Natural killer cell (primary cell): ENCODE measurements around the gene ZC2HC1C. TPM values are rescaled to one million over a fixed set of nuclear protein-coding genes. Genes with fewer than 3 reads are reported as not detected.

Source experiments
- ATAC-seq, 3 donors: fragments of 150-1000 bp in 2 of 3; fragments of 200-7000 bp in 1 of 3; cut with Tn5 transposase; 1 replicate in 1 of 3; 2 replicates in 2 of 3; pipeline ENCODE4 v1.10.0; 2021; ENCODE audit warnings: mild to moderate bottlenecking in 2 of 3, moderate library complexity in 2 of 3
- DNase-seq, 2 donors: peaks; one replicate each; pipeline versions ENCODE4 v3.0.0 to v3.0.0-alpha.2; 2013 to 2021; ENCODE audit warnings: mixed read lengths in 1 of 2
- H3K27ac ChIP-seq: one replicate; pipeline ENCODE4 v1.5.1; 2013; ENCODE audit warnings: mild to moderate bottlenecking, low read length
- H3K27me3 ChIP-seq: one replicate; pipeline ENCODE4 v1.6.1; 2013; ENCODE audit warnings: low read length; ENCODE audit not compliant: control insufficient read depth, insufficient read depth
- H3K36me3 ChIP-seq: one replicate; pipeline ENCODE4 v1.6.1; 2013; ENCODE audit warnings: low read length; ENCODE audit not compliant: control insufficient read depth, insufficient read depth
- H3K4me1 ChIP-seq: one replicate; pipeline ENCODE4 v1.6.1; 2013; ENCODE audit warnings: low read length; ENCODE audit not compliant: control insufficient read depth, insufficient read depth
- H3K4me3 ChIP-seq: one replicate; pipeline ENCODE4 v1.5.1; 2013; ENCODE audit warnings: low read length
- H3K9me3 ChIP-seq: one replicate; pipeline ENCODE4 v1.6.1; 2013; ENCODE audit warnings: low read length; ENCODE audit not compliant: control insufficient read depth, insufficient read depth
- H3K27ac Mint-ChIP-seq, 2 donors: one replicate each; pipeline ENCODE4 v1.8.0; 2022; ENCODE audit warnings: mild to moderate bottlenecking in 2 of 2, mixed read lengths in 2 of 2, moderate library complexity in 1 of 2
- H3K27me3 Mint-ChIP-seq, 2 donors: one replicate each; pipeline ENCODE4 v1.8.0; 2022; ENCODE audit warnings: low read depth in 2 of 2, mixed read lengths in 2 of 2
- H3K36me3 Mint-ChIP-seq: one replicate; pipeline ENCODE4 v1.8.0; 2022; ENCODE audit warnings: mixed read lengths
- H3K4me1 Mint-ChIP-seq, 2 donors: one replicate each; pipeline ENCODE4 v1.8.0; 2022; ENCODE audit warnings: mixed read lengths in 2 of 2
- H3K4me3 Mint-ChIP-seq: one replicate; pipeline ENCODE4 v1.8.0; 2022; ENCODE audit warnings: mild to moderate bottlenecking, moderate library complexity, mixed read lengths
- H3K9me3 Mint-ChIP-seq, 2 donors: one replicate each; pipeline ENCODE4 v1.8.0; 2022; ENCODE audit warnings: mixed read lengths in 2 of 2
- CTCF ChIP-seq: fragments of 200-600 bp; IDR thresholded peaks from one replicate; pipeline ENCODE4 v1.8.0; 2022; ENCODE audit warnings: antibody characterized with exemption
- whole genome bisulfite sequencing: methylation state at CpG from one replicate; pipeline ENCODE4 v1.1.7; 2013; ENCODE audit warnings: missing lambda C conversion rate; ENCODE audit not compliant: insufficient coverage; 5-methylcytosine and 5-hydroxymethylcytosine counted together
- intact Hi-C: fragments of 100-400 bp; cut with micrococcal nuclease; formaldehyde crosslinking; loops from one replicate; pipeline ENCODE4 v1.14.2; 2022
- total RNA-seq, 4 donors: library from RNA; stranded (reverse); fragments of 120-200 nt in 1 of 4; gene quantifications; one replicate each; pipeline versions ENCODE4 v1.2.3 to v1.2.4, GENCODE V29; 2013 to 2022

The ZC2HC1C gene
- total RNA-seq, 3 donors from 2014 or later (not counting 1 experiment from before 2014, with no cell fraction given) = 0.55 TPM; not detected in 2

GRCh38 chr14:75047506-75047905 is 21.9 kb upstream of the ZC2HC1C start:
- Histone ChIP-seq H3K36me3 (no peaks in the 10 kb centered on the region), H3K4me1 (peaks cover 8% of the 10 kb centered on the region), H3K27me3 (no peaks in the 10 kb centered on the region), H3K4me3 (no peak overlapping the region), H3K9me3 (no peaks in the 10 kb centered on the region), H3K27ac (no peak overlapping the region)
- Mint-ChIP-seq H3K4me1 (peaks cover 20 to 50% of the 10 kb centered on the region in 2 donors), H3K9me3 (no peaks in the 10 kb centered on the region), H3K27me3 (no peaks in the 10 kb centered on the region), H3K36me3 (no peaks in the 10 kb centered on the region), H3K27ac (no peak overlapping the region), H3K4me3 (no peak overlapping the region)
- 97% methylated on average over 4 of the region's 4 CpGs for WGBS
- ATAC-seq (no peak), DNase-seq (no peak)
- intact Hi-C loops = no loop called here
- no peak for TF ChIP-seq CTCF

- H3K4me3 Mint-ChIP-seq = no peak overlapping the region
- DNase-seq = no peak
- ATAC-seq = no peak
- H3K4me1 ChIP-seq = peaks cover 8% of the 10 kb centered on the region
- H3K4me3 ChIP-seq = no peak overlapping the region
- H3K27ac ChIP-seq = no peak overlapping the region
- H3K36me3 ChIP-seq = no peaks in the 10 kb centered on the region
- H3K4me1 Mint-ChIP-seq = peaks cover 20 to 55% of the 10 kb centered on the region in 2 donors
- H3K9me3 Mint-ChIP-seq = no peaks in the 10 kb centered on the region
- no peaks in the 10 kb centered on the region for H3K9me3 ChIP-seq
- H3K36me3 Mint-ChIP-seq = no peaks in the 10 kb centered on the region
- WGBS = 89% methylated on average over 2 of the region's 2 CpGs
- no peaks in the 10 kb centered on the region for H3K27me3 ChIP-seq
- peak overlapping the region in 1 of 2 donors; percentile 12 for H3K27ac Mint-ChIP-seq
- H3K27me3 Mint-ChIP-seq = no peaks in the 10 kb centered on the region
- intact Hi-C loops = no loop called here
- TF ChIP-seq CTCF = no peak
These were observed 21.3 kb upstream of the ZC2HC1C start for GRCh38 chr14:75048101-75048500.

- WGBS = 98% methylated on average over 5 of the region's 5 CpGs
- TF ChIP-seq CTCF = no peak
- Mint-ChIP-seq H3K27ac (no peak overlapping the region), H3K36me3 (no peaks in the 10 kb centered on the region), H3K4me3 (no peak overlapping the region), H3K27me3 (no peaks in the 10 kb centered on the region), H3K9me3 (no peaks in the 10 kb centered on the region), H3K4me1 (peaks cover 20 to 54% of the 10 kb centered on the region in 2 donors)
- intact Hi-C loops = no loop called here
- Histone ChIP-seq H3K36me3 (no peaks in the 10 kb centered on the region), H3K27me3 (no peaks in the 10 kb centered on the region), H3K4me3 (no peak overlapping the region), H3K4me1 (peaks cover 8% of the 10 kb centered on the region), H3K9me3 (no peaks in the 10 kb centered on the region), H3K27ac (no peak overlapping the region)
- DNase-seq (no peak), ATAC-seq (no peak)
These were observed 20.3 kb upstream of the ZC2HC1C start for GRCh38 chr14:75049136-75049535.

GRCh38 chr14:75049731-75050201 is 19.7 kb upstream of the ZC2HC1C start:
- no peak for TF ChIP-seq CTCF
- no peaks in the 10 kb centered on the region for H3K27me3 Mint-ChIP-seq
- H3K4me3 Mint-ChIP-seq = peak overlapping the region; percentile 94
- no peak overlapping the region for H3K27ac ChIP-seq
- H3K27ac Mint-ChIP-seq = peak overlapping the region; percentile 93 to 94
- no peaks in the 10 kb centered on the region for H3K36me3 Mint-ChIP-seq
- DNase-seq (no peak), ATAC-seq (no peak)
- no peaks in the 10 kb centered on the region for H3K9me3 Mint-ChIP-seq
- intact Hi-C loops = no loop called here
- no peaks in the 10 kb centered on the region for H3K36me3 ChIP-seq
- H3K9me3 ChIP-seq = no peaks in the 10 kb centered on the region
- no peaks in the 10 kb centered on the region for H3K27me3 ChIP-seq
- peaks cover 8% of the 10 kb centered on the region for H3K4me1 ChIP-seq
- WGBS = 100% methylated on average over 3 of the region's 3 CpGs
- no peak overlapping the region for H3K4me3 ChIP-seq
- peaks cover 20 to 48% of the 10 kb centered on the region in 2 donors for H3K4me1 Mint-ChIP-seq
